SK-N-SH (cell line): ENCODE results near the gene SLC20A1.

Experiments
- CHD2 ChIP-seq: fragments of 150-350 bp; IDR thresholded peaks from 2 replicates; pipeline ENCODE4 v1.6.1; 2018; ENCODE audit warnings: low read length; ENCODE audit not compliant: partially characterized antibody
- CTCF ChIP-seq: fragments of 200-600 bp; sonication (generic); IDR thresholded peaks from 2 replicates; pipeline ENCODE4 v1.6.1; 2017; ENCODE audit warnings: antibody characterized with exemption, mild to moderate bottlenecking, moderate library complexity
- GABPA ChIP-seq: IDR thresholded peaks from 2 replicates; pipeline ENCODE4 v1.4.0; 2012; ENCODE audit warnings: low read depth, mild to moderate bottlenecking
- REST ChIP-seq: IDR thresholded peaks from 2 replicates; pipeline ENCODE4 v1.6.1; 2012; ENCODE audit warnings: mild to moderate bottlenecking, low read depth, low read length, moderate library complexity
- USF2 ChIP-seq: fragments of 150-350 bp; IDR thresholded peaks from 2 replicates; pipeline ENCODE4 v1.6.1; 2017; ENCODE audit warnings: antibody characterized with exemption, low read length, low read depth, borderline replicate concordance

- TF ChIP-seq GABPA (no peak), USF2 (no peak), CTCF (no peak), CHD2 (no peak), REST (no peak)
These were observed 46.8 kb downstream of the SLC20A1 start for GRCh38 chr2:112692495-112692911.
